Measurements from ENCODE around the gene MYH14. TPM values are rescaled to one million over a fixed set of nuclear protein-coding genes. Genes with fewer than 3 reads are reported as not detected.

Gene MYH14
- polyA plus RNA-seq, 1 donor (not counting 4 experiments of a cell fraction or from before 2014, with no cell fraction given), result 0.20 TPM

- DNase-seq (ENCODE audit: low read depth, low spot score), result no peak
- Histone ChIP-seq H3K9me3 (ENCODE audit: control insufficient read depth, low read depth, low read length) (no peaks in the 10 kb centered on the region), H3K4me2 (ENCODE audit: control insufficient read depth, extremely low read depth, insufficient read depth, low read depth, low read length) (no peak overlapping the region), H3K27me3 (ENCODE audit: control insufficient read depth, extremely low read depth, insufficient read depth, low read length) (no peaks in the 10 kb centered on the region), H3K9me1 (ENCODE audit: control insufficient read depth, extremely low read depth, insufficient read depth, low read length) (no peaks in the 10 kb centered on the region), H3K27ac (ENCODE audit: control insufficient read depth, insufficient read depth, low read length) (no peak overlapping the region), H3K9ac (ENCODE audit: control insufficient read depth, extremely low read depth, insufficient read depth, low read length) (no peak overlapping the region), H3K79me2 (ENCODE audit: control insufficient read depth, insufficient read depth, low read length) (no peaks in the 10 kb centered on the region), H3K4me1 (ENCODE audit: control insufficient read depth, extremely low read depth, insufficient read depth, low read length) (no peaks in the 10 kb centered on the region), H2AFZ (ENCODE audit: control insufficient read depth, low read length) (no peak overlapping the region), H4K20me1 (ENCODE audit: control insufficient read depth, extremely low read depth, insufficient read depth, low read length) (no peaks in the 10 kb centered on the region), H3K4me3 (ENCODE audit: control insufficient read depth in 2 of 3, extremely low read depth in 1 of 3, insufficient read depth in 2 of 3, low read depth in 1 of 3, low read length in 3 of 3) (no peak overlapping the region), H3K36me3 (ENCODE audit: control insufficient read depth in 2 of 2, extremely low read depth in 1 of 2, insufficient read depth in 2 of 2, low read length in 2 of 2) (no peaks in the 10 kb centered on the region)
- dilution Hi-C loops (cut with MboI; ENCODE audit: extremely low pct_ligation_motif_present, low sequenced_read_pairs), result no loop called here
- TF ChIP-seq CTCF (optimal IDR thresholded peaks at IDR 0.05 in 1 of 3, IDR thresholded peaks at IDR 0.05 in 1 of 3, conservative IDR thresholded peaks at IDR 0.05 in 1 of 3; ENCODE audit: extremely low read depth in 1 of 3, insufficient read depth in 2 of 3, low read length in 3 of 3), result no peak
- TF ChIP-seq EZH2 (IDR thresholded peaks at IDR 0.05; ENCODE audit: low read length), result no peak
- FAIRE-seq, result no peak
These were observed 88.9 kb downstream of the MYH14 start for GRCh38 chr19:50292216-50292827.

DNA sequence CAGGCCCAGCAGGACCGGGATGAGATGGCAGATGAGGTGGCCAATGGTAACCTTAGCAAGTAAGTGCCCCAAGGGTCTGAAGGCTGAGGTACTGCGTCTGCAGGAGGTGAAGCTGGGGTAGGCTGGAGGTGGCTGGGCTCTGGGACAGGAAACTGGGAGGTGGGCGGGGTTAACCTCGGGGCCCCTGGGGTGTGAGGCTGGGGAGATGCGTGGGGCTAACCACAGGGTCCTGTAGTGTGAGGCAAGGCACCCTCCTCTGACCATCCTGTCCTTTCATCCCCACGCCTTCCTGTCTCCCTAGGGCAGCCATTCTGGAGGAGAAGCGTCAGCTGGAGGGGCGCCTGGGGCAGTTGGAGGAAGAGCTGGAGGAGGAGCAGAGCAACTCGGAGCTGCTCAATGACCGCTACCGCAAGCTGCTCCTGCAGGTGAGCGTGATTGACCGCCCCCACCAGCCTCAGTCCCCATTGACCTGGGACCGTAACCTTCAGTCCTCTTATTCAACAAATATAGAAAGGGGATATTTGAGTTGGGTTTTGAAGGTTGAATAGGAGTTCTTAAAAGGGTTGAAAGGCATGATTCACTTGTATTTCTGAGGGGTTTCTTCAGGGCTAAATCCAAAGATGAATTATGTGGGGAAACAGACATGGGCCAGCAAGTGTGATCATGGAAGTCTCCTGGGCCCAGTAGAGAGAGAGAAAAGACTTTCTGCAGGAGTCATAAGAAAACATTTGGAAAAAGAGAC lies 90.0 kb downstream of the MYH14 start:
- dilution Hi-C loops (cut with MboI; ENCODE audit: extremely low pct_ligation_motif_present, low sequenced_read_pairs), result no loop called here
- Histone ChIP-seq H3K4me1 (ENCODE audit: control insufficient read depth, extremely low read depth, insufficient read depth, low read length) (no peaks in the 10 kb centered on the region), H3K4me3 (ENCODE audit: control insufficient read depth in 2 of 3, extremely low read depth in 1 of 3, insufficient read depth in 2 of 3, low read depth in 1 of 3, low read length in 3 of 3) (no peak overlapping the region), H3K79me2 (ENCODE audit: control insufficient read depth, insufficient read depth, low read length) (no peaks in the 10 kb centered on the region), H3K36me3 (ENCODE audit: control insufficient read depth in 2 of 2, extremely low read depth in 1 of 2, insufficient read depth in 2 of 2, low read length in 2 of 2) (no peaks in the 10 kb centered on the region), H2AFZ (ENCODE audit: control insufficient read depth, low read length) (no peak overlapping the region), H3K9ac (ENCODE audit: control insufficient read depth, extremely low read depth, insufficient read depth, low read length) (no peak overlapping the region), H3K27ac (ENCODE audit: control insufficient read depth, insufficient read depth, low read length) (no peak overlapping the region), H3K9me3 (ENCODE audit: control insufficient read depth, low read depth, low read length) (no peaks in the 10 kb centered on the region), H4K20me1 (ENCODE audit: control insufficient read depth, extremely low read depth, insufficient read depth, low read length) (no peaks in the 10 kb centered on the region), H3K9me1 (ENCODE audit: control insufficient read depth, extremely low read depth, insufficient read depth, low read length) (no peaks in the 10 kb centered on the region), H3K27me3 (ENCODE audit: control insufficient read depth, extremely low read depth, insufficient read depth, low read length) (no peaks in the 10 kb centered on the region), H3K4me2 (ENCODE audit: control insufficient read depth, extremely low read depth, insufficient read depth, low read depth, low read length) (no peak overlapping the region)
- DNase-seq (ENCODE audit: low read depth, low spot score) (no peak), FAIRE-seq (no peak)
- no peak for TF ChIP-seq CTCF (optimal IDR thresholded peaks at IDR 0.05 in 1 of 3, IDR thresholded peaks at IDR 0.05 in 1 of 3, conservative IDR thresholded peaks at IDR 0.05 in 1 of 3; ENCODE audit: extremely low read depth in 1 of 3, insufficient read depth in 2 of 3, low read length in 3 of 3)
- no peak for TF ChIP-seq EZH2 (IDR thresholded peaks at IDR 0.05; ENCODE audit: low read length)
